Dermis blood vessel endothelial cell (primary cell): Measurements from ENCODE around the gene TMEM42. TPM values are rescaled to one million over a fixed set of nuclear protein-coding genes. Genes with fewer than 3 reads are reported as not detected.
"Not testable (repeated sequence)": the region's sequence is repeated elsewhere in the genome, so short reads cannot be mapped to it uniquely, and the experiment has no call there.

Source experiments
- DNase-seq: peaks from one replicate; pipeline ENCODE4 v3.0.0; 2010
- total RNA-seq: library from RNA; depleted of rRNA; stranded (reverse); fragments of >200 nt; gene quantifications from 2 replicates; pipeline ENCODE4 v1.2.3, GENCODE V29; 2014

Gene TMEM42
- total RNA-seq, result 9.2 and 14.3 TPM in 2 replicates

DNA sequence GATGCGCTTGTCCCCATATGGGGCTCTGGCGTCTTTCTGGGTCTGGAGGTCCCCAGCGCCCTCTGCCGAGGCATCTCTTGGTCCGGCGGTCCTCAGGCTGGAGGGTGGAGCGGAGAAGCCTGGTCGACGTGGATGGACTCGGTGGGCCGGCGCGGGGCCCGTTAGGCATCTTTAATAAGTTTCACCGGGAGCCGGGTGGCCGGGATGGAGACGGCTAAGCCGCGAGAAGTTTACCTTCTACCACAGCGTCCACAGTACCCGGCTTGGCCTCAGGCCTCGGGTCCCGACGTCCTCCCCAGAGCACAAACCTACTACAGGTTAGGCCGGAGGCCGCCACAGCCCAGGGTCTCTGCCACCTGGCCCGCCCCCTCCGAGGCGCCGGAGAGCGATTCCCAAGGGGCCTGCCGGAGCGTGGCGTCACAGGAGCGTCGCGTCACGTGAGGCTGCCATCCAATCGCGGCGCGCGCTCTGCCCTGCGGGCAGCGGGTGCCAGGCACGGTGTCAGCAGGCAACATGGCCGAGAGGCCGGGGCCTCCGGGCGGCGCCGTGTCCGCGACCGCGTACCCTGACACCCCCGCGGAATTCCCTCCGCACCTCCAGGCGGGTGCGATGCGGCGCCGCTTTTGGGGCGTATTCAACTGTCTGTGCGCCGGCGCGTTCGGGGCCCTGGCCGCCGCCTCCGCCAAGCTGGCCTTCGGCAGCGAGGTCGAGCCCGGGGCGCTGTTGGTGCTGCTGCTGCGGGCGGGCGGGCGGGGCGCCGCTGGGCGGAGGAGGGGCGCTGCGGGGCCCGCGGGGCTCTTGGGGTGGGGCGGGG, at the start of gene TMEM42:
TMEM42 (plus strand) TSS at position 501 of the 814 bp plus-strand sequence; CDS start at position 514, 13 bp downstream.
- DNase-seq, result peak; percentile 97

DNA sequence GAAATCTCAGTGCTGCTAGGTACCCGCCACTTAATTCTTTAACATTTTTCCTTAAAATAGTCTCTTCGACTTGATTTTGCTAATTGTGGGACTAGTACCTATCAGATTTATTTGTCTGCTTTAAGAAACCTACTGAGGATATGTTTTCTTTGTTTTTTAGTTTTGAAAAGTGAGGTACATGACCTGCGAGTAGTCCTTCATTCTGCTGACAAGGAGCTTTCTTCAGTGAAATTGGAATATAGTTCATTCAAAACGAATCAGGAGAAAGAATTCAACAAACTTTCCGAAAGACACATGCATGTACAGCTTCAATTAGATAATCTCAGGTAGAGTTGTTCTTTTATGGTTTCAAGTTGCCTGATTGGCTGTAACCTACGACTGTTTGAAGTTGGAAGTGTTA, 47.0 kb upstream of the TMEM42 start:
- DNase-seq, result no peak

DNA sequence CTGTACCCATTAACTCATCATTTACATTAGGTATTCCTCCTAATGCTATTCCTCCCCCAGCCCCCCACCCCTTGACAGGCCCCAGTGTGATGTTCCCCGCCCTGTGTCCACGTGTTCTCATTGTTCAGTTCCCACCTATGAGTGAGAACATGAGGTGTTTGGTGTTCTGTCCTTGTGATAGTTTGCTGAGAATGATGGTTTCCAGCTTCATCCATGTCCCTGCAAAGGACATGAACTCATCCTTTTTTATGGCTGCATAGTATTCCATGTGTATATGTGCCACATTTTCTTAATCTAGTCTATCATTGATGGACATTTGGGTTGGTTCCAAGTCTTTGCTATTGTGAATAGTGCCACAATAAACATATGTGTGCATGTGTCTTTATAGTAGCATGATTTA, 45.4 kb upstream of the TMEM42 start:
- DNase-seq, result not testable (repeated sequence)

DNA sequence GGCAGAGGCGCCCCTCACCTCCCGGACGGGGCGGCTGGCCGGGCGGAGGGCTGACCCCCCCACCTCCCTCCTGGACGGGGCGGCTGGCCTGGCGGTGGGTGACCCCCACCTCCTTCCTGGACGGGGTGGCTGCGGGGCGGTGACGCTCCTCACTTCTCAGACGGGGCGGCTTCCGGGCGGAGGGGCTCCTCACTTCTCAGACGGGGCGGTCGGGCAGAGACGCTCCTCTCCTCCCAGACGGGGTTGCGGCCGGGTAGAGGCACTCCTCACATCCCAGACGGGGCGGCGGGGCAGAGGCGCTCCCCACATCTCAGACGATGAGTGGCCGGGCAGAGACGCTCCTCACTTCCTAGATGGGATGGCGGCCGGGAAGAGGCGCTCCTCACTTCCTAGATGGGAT, 40.5 kb upstream of the TMEM42 start:
- not testable (repeated sequence) for DNase-seq

DNA sequence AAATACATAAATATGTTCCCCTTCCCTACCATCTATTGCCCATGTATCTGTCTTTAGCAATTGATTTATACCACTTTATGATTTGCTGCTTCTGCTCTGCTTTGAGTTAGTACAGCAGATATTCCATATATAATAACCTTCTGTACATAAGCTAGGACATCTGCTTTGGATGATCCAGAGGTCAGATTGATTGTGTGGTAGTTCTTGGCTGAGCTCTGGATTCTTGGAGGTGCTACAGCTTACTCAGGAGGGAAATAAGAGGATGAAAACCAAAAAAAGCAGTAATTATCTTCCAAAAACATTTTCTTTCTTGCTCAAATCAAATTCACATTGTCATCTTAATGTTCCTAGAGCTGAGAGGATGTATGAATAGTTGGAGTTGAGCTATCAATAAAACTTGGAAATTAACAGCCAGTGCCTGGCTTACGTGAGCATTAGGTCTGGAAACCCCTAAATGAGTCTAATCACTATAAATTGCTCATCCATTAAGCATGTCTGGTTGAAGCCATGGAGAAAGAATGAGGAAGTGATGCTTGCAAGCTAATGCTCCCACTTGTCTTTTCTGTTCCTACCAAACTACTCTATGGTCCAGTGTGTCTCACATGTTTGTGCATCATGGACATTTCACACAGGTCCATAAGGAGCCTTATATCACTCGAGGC, 36.3 kb upstream of the TMEM42 start:
- no peak for DNase-seq

DNA sequence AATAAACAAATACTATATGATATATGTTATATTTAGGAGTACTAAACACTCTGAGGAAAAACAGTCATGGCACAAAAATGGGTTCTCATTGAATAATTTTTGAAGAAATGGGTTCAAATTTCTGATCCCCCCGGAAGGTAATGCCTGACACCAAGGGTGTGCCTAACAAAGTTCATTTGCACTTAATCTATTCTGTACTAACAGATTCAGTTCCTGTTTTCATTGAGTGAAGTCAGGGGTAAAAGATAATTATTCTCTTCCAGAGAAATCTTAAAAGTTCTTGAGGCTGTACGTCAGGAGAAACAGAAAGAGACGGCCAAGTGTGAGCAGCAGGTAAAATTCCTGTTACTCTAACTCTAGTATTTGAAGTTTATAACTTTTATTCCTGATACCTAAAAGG, 34.5 kb upstream of the TMEM42 start:
- no peak for DNase-seq

DNA sequence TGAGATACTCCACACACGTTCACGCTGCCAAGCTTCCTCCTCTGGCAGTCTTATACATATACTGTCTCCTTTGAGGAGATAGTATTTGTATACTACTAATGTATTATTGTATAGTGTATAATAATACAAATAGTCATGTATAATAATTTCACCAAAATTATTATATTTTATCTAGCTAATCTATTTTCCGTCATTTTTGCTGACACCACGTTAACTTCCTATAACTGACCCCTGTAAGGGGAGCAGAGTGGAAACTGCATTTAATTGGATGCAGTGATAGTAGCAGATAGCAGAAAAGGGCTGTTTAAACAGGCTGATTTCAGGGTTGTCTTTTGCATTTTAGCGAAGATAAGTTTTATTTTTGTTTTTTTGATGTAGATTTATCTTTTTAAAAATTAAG, 30.5 kb upstream of the TMEM42 start:
- DNase-seq, result no peak

DNA sequence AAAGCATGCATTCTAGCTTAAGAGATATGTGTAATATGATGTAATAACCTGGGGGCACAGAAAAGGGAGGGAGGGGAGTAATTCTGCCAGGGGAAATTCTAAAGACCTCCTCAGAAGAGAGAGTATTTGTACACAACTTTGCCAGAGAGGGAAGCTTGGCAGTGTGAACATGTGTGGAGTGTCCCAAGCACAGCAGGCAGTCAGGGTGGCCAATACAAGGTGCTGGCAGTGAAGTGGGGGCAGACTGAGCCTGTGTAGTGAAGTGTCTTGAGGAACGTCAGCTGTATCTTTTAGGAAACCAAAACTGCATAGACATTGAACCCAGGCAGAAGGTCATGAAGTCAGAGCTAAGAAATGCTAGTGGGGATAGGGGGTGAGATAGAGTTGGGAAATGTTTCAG, 29.7 kb upstream of the TMEM42 start:
- no peak for DNase-seq

DNA sequence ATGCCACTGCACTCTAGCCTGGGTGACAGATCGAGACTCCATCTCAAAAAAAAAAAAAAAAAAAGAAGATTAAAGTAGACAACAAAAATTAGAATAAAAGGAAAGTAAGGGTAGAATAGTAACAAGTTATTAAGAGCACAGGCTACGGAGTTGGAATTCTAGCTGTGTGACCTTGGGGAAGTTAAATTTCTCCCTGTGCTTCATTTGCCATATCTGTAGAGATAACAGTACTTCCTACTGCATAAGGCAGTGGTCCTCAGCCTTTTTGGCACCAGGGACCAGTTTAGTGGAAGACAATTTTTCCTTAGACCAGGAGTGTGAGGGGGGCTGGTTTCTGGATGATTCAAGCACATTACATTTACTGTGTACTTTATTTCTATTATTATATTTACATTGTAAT, 28.7 kb upstream of the TMEM42 start:
- DNase-seq, result no peak

DNA sequence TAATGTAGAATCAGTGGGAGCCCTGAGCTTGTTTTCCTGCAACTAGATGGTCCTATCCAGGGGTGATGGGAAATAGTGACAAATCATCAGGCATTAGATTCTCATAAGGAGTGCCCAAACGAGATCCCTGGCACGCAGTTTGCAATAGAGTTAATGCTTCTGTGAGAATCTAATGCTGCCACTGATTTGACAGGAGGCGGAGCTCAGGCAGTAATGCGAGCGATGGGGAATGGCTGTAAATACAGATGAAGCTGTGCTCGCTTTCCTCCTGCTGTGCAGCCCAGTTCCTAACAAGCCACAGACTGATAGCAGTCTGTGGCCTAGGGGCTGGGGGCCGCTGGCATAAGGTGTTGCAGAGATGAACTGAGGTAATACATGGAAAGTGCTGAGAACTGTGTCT, 28.3 kb upstream of the TMEM42 start:
- DNase-seq, result no peak

DNA sequence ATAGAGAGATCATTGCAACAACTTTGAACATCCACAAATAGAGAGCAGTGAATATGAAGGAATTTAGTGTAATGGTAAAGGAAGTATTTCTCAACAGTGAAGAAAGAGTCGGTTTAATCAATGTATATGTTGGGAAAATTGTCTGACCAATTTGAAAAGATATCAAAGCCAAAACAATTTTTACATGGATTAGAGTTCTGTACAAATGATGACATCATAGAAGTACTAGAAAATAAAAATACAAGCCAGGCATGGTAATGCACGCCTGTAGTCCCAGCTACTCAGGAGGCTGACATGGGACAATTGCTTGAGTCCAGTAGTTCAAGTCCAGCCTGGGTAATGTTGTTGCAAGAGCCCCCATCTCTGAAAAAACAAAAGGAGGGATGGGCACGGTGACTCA, 26.0 kb upstream of the TMEM42 start:
- DNase-seq, result no peak

DNA sequence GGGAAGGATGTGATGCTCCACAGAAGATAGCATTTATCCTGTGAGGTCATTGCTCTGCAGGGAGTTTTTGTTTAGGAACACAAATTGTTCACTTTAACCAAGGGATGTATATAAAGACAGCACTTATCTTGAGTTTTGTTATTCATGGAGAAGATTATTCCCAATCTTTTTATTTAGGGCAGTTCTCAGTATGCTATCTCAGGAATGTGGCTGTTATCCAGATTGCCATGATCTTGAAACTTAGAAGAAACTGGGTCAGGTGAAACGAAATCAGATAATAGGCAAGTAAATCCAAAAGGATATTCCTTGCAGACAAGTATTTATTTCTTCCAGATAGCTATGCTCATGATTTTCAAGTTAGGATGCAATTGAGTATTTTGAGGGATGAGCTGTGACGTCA, 19.3 kb upstream of the TMEM42 start:
- no peak for DNase-seq

DNA sequence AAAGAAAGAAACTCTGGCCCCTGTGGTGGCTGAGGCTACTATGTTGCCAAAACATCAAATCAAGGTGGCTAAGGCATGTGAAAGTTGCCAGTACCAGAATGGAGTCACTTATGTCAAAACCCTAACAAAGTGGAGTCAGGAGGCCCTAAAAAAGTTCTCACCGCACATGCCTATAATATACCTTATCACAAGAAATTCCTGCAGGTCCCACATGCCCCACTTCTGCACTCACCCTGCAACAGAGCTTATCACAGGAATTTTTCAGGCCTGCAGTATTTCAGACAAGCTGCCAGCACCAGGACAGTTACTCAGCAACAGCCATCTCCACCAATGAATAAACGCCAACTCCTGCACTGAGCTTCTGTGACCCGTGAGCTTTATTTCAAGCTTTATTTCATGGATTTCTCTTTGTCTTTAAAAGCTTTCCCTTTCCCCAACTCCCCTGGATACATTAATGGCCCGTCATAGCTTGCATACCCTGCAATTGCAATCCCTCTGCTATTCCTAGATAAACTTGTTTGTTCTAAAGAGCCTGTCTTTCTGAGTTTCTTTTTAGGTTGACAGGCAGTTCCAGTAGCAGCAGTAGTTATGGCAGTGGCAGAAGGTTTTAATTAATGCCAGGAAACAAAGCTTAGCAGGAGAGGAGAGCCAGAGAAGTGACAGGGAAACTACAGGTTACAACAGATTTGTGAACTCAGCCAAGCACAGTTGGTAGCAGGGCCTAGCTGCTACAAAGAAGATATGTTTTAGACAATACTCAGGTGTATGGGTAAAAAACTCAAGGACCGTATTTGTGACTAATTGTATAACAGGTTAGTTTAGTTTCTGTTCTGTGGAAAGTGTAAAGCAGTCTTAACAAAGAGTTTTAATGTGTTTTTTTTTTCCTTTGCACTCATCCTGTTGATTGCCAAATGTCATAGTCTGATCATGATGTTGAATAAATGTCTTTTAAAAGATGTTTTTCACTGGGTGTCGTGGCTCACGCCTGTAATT, 15.9 kb upstream of the TMEM42 start:
- peak; percentile 10 for DNase-seq

DNA sequence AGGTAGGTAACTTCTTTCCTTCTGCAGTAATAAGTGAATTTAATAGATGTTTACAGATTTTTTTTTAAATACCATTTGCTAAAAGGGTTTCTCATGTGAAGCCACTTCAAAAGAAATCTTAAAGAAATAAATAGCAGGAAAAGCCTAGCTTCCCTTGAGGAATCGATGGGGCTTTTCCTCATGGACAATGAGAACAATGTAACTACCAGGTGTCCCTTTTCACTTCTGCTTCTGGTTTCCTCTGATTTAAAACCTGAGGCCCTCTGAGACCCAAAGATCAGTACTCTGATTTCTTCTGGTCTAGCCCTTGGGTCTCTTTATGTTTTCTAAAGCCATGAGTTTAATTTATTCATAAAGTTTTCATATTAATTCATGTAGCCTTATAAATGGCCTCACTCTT, 13.1 kb upstream of the TMEM42 start:
- peak; percentile 61 for DNase-seq

DNA sequence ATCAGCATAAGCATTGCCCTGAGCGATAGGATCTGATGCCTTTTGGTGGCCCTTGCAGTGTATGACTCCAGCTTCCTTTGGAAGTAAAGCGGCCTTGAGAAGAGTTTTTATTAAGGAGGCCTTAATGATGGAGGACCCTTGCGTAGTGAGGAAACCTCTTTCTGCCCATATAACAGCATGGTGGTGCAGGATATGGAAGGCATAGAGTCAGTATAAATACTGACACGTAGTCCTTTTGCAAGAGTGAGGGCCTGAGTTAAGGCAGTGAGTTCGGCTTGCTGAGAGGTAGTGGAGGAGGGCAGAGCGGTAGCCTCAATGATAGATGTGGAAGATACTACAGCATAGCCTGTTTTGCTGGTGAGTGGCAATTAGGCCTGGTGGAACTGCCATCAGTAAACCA, 5.0 kb upstream of the TMEM42 start:
- DNase-seq, result not testable (repeated sequence)

DNA sequence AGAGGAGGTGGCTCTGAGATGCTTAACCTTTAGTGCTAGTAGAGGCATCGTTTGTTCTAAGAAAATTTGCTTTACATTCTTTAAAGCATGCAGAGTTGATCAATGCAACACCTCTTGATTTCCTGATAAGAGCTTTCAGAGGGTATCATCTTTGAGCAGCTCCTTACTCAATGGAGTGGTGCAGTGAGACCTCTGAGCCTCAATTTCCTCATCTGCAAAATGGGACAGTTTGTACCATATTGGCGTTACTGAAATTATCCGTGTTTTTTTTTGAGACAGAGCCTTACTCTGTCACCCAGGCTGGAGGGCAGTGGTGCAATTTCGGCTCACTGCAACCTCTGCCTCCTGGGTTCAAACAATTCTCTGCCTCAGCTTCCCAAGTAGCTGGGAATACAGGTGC, 1.6 kb upstream of the TMEM42 start:
- no peak for DNase-seq

DNA sequence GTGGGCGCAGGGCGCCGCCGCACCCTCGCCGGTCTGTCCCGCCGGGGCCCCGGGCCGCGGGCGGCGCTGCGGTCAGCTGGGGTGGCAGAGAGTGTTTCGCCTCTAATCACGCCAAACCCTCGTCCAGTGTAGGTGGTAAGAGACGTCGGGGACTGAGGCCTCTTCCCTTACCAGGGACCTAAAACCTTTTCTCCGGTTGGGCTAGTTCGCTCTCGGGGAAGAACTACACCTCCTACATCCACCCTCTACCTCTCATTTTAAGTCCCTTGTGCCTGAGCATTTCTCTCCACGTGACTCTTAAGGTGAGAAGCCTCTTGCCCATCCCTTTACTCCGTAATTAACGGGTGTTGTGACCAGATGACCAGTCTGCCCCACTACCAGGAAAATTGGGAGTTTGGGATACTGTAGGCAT, 520 bp downstream of the TMEM42 start:
- peak; percentile 50 for DNase-seq

DNA sequence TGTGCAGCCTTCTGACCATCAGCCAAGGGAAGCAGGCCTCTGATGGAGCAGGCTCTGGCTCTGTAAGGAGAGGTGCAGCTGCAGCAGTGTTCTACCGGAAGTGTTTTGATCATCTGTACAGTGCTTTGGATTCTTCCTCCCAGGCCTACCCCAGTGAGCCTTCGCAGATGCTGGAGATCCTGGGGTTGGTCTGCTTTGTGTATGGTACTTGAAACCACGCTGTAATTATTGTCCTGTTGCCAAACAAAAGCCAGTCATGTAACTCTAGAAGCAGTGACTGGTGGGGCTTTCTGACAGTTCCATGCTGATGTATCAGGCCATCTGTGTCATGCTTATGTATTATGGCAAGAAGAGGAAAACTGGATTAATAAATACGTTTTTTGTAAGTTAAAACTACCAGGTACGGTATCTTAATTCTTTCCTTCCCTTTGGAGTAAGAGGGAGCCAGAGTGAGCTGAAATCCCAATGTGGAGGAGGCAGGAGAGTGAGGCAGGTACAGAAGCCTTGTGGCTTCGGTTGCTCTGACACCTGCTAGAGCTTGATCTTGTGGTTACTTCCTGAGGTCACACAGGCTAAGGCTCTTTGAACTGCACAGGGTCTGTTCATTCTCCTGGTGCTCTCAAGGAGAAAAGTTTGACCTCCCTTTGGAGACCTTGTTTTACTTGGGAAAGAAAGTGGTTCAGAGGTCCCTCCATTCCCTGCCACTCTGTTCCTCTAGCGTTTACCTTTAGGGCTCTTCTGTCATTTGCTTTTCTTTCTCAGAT, 3.7 kb downstream of the TMEM42 start:
- DNase-seq, result no peak

DNA sequence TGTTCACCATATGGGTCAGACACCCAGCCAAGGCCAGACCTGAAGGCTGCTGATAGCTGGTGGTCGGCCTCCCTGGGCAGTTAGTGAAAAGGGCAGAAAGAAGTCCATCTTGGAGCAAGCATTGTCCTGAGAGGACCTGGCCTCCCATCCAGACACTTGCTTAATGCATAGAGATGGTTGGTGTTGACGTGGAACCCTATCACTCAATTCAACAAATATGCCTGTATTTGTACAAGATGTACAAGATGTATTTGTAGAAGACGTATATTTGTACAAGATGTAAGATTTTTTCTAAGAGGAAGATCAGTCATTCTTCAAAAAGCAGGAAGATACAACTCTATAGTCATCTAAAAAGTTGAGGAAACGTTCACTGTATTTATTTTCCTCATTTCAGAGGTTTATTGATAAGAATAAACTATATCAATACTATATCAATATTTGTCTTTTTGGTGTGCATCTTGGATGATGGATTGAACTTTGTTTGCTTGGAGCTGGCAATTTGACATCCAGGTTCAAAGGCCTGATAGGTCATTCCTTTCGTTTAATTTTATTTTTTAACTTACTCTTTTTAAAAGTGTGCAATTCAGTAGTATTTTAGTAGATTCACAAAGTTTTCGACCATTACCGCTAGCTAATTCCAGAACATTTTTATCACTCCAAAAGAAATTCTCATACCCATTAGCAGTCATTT, 5.9 kb downstream of the TMEM42 start:
- no peak for DNase-seq

DNA sequence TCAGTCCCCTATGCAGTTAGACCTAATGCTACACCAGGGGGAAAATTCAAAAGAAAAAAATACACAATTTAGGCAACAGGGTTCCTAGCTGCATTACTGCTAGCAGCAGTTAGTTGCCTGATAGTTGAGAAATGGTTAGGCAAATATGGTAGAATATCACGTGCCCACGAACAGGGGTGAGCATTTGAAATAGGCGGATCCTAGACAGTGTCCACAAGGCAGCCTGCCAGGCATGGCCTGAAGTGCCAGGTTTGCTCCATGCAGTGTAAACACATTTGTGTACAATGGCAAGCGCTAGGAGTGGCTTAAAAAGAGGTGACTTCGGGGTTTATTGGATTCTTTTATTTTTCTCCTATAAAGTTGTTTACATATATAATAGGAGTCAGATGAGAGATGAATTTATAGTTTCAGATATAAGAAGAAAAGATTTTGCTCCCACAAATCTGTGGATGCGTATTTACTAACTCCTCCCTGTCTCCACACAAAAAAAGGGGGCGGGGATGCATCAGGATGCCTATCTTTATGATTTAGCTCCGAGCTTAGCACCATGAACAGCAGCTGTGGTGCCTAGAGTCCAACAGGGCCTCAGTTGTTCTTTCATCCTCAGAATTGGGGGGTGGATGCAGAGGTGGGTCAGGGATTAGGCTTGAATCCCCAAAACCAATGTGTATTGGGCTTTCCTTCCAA, 8.8 kb downstream of the TMEM42 start:
- DNase-seq, result no peak

DNA sequence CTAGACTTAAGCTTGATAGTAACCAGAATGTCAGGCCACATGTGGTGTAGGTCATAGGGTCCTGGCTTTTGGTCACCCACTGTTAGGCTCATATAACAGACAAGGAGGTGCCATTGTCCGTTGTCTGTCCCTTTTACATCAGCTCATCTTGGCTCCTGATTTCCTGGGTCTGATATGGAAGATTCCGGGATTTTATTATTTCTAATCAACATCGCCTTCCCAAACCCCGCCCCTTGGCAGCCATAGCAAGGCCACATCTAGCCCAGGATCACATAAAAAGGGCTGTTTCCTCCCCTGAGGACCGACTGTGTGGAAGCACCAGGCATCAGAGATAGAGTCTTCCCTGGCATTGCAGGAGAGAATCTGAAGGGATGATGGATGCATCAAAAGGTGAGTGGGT, 12.6 kb downstream of the TMEM42 start, which contains the start of gene TGM4:
TGM4 (plus strand) TSS at position 301 of the 400 bp plus-strand sequence; CDS start at position 372, 71 bp downstream.
- no peak for DNase-seq
